Activated T-helper 1 cell treated with anti-CD3 and anti-CD28 coated beads, Interleukin-12 subunit alpha, Interleukin-12 subunit beta, Interleukin-2, Interleukin-4 antibody, amounts not matched to agents 30 ng/mL and 10 ng/mL and 1 ng/mL, durations not matched to agents 14 hours and 24 hours and 36 hours (primary cell): ENCODE data around the gene FTCDNL1. TPM values are rescaled to one million over a fixed set of nuclear protein-coding genes. Genes with fewer than 3 reads are reported as not detected.

Experiments used
- total RNA-seq: library from RNA; stranded (reverse); gene quantifications from 2 replicates; pipeline ENCODE4 v1.2.3, GENCODE V29; 2022

The FTCDNL1 gene
- total RNA-seq, 1 donor from 2014 or later, result 1.7 TPM

Other genes starting within 250 kb of the FTCDNL1 start
- gene C2orf69, start 60.1 kb upstream of the FTCDNL1 start, total RNA-seq, result 16.6 and 18.0 TPM in 2 replicates
- 11.7 and 13.9 TPM in 2 replicates for gene TYW5, start 104.3 kb upstream of the FTCDNL1 start, total RNA-seq
- gene MAIP1, start 104.4 kb upstream of the FTCDNL1 start, total RNA-seq, result 24.7 and 27.1 TPM in 2 replicates